Left lung (tissue), 10 donors: ENCODE measurements around the gene HHAT. TPM values are rescaled to one million over a fixed set of nuclear protein-coding genes. Genes with fewer than 3 reads are reported as not detected.
"Not testable (repeated sequence)": the region's sequence is repeated elsewhere in the genome, so short reads cannot be mapped to it uniquely, and the experiment has no call there.

Experiments used
- ATAC-seq: fragments of 200-7000 bp; cut with Tn5 transposase; one replicate; pipeline ENCODE4 v1.9.1; 2020; ENCODE audit warnings: moderate library complexity
- DNase-seq, 4 donors: peaks; one replicate each; pipeline ENCODE4 v3.0.0-alpha.2; 2013 to 2020
- H3K27ac ChIP-seq, 2 donors: fragments of 200-600 bp; sonication (generic) in 1 of 2; one replicate each; pipeline versions ENCODE4 v1.5.0 to v1.8.0; 2020 to 2021
- H3K27me3 ChIP-seq, 2 donors: fragments of 200-600 bp; sonication (generic) in 1 of 2; one replicate each; pipeline versions ENCODE4 v1.5.0 to v1.8.0; 2020 to 2021
- H3K36me3 ChIP-seq, 2 donors: fragments of 200-600 bp; sonication (generic) in 1 of 2; one replicate each; pipeline versions ENCODE4 v1.5.0 to v1.8.0; 2020 to 2021
- H3K4me1 ChIP-seq, 2 donors: fragments of 200-600 bp; one replicate each; pipeline ENCODE4 v1.8.0; 2021
- H3K4me3 ChIP-seq, 2 donors: fragments of 200-600 bp; sonication (generic) in 1 of 2; one replicate each; pipeline versions ENCODE4 v1.5.0 to v1.8.0; 2020 to 2021; ENCODE audit warnings: mild to moderate bottlenecking in 1 of 2
- H3K9me3 ChIP-seq, 2 donors: fragments of 200-600 bp; sonication (generic) in 1 of 2; one replicate each; pipeline versions ENCODE4 v1.5.0 to v1.8.0; 2020 to 2021
- CTCF ChIP-seq, 2 donors: fragments of 200-600 bp; sonication (generic) in 1 of 2; IDR thresholded peaks; one replicate each; pipeline versions ENCODE4 v1.5.0 to v1.8.0; 2021; ENCODE audit warnings: antibody characterized with exemption in 2 of 2
- intact Hi-C, 2 donors: fragments of 100-400 bp; cut with DNase I; formaldehyde crosslinking; loops; one replicate each; pipeline versions ENCODE4 v1.11.2 to v1.14.2; 2022
- polyA plus RNA-seq, 6 donors: library from polyadenylated mRNA; unstranded; fragments of 120-200 nt; gene quantifications; one replicate each; pipeline ENCODE4 v1.2.1, GENCODE V29; 2013; ENCODE audit not compliant: insufficient read length in 6 of 6
- total RNA-seq, 2 donors: library from RNA; stranded (reverse); fragmentation: NEBNext Ultra II Directional; extraction: Animal tissue kit (Norgen Biotek cat#: 25700); gene quantifications; one replicate each; pipeline ENCODE4 v1.2.1, GENCODE V29; 2021
- donor health status: DM: no; HTN: yes; CAD: no.
- donor health status: DM: no; HTN: no; CAD: no.

HHAT gene
- total and polyA plus RNA-seq, 8 donors: 3.4 to 12.3 (median 10.8) TPM

GRCh38 chr1:210418863-210419650 lies 90.4 kb downstream of the HHAT start:
- Histone ChIP-seq H3K9me3 (peaks cover 0 to 6% of the 10 kb centered on the region in 2 donors), H3K27ac (no peak overlapping the region), H3K36me3 (no peaks in the 10 kb centered on the region), H3K27me3 (no peaks in the 10 kb centered on the region), H3K4me1 (no peaks in the 10 kb centered on the region), H3K4me3 (no peak overlapping the region)
- ATAC-seq (no peak), DNase-seq (no peak)
- intact Hi-C loops: no loop called here
- TF ChIP-seq CTCF (IDR thresholded peaks at IDR 0.05): no peak

GRCh38 chr1:210426696-210427095 lies 98.0 kb downstream of the HHAT start:
- H3K27me3 ChIP-seq, ATAC-seq, DNase-seq, H3K4me1 ChIP-seq, H3K36me3 ChIP-seq, H3K9me3 ChIP-seq, H3K27ac ChIP-seq, H3K4me3 ChIP-seq, intact Hi-C loops: not testable (repeated sequence)

- Histone ChIP-seq H3K9me3 (peaks cover 0 to 3% of the 10 kb centered on the region in 2 donors), H3K4me3 (no peak overlapping the region)
- no peak for ATAC-seq
These were observed 100.0 kb downstream of the HHAT start for GRCh38 chr1:210428696-210429095.

GRCh38 chr1:210434223-210434622 lies 105.5 kb downstream of the HHAT start:
- Histone ChIP-seq H3K27ac (no peak overlapping the region), H3K4me1 (no peaks in the 10 kb centered on the region), H3K27me3 (no peaks in the 10 kb centered on the region), H3K4me3 (no peak overlapping the region), H3K9me3 (no peaks in the 10 kb centered on the region), H3K36me3 (no peaks in the 10 kb centered on the region)
- ATAC-seq: no peak
- intact Hi-C loops: no loop called here
- TF ChIP-seq CTCF (IDR thresholded peaks at IDR 0.05): no peak
- no peak for DNase-seq

More at GRCh38 chr1:210428696-210429095, 100.0 kb downstream of the HHAT start:
- Histone ChIP-seq H3K27ac (no peak overlapping the region), H3K36me3 (no peaks in the 10 kb centered on the region), H3K4me1 (no peaks in the 10 kb centered on the region), H3K27me3 (no peaks in the 10 kb centered on the region)
- no peak for DNase-seq
- no peak for TF ChIP-seq CTCF (IDR thresholded peaks at IDR 0.05)
- intact Hi-C loops: no loop called here

GRCh38 chr1:210437111-210437510 lies 108.4 kb downstream of the HHAT start:
- H3K4me3 ChIP-seq: no peak overlapping the region
- ATAC-seq (no peak), DNase-seq (no peak)
- intact Hi-C loops: no loop called here
- TF ChIP-seq CTCF (IDR thresholded peaks at IDR 0.05): no peak
- H3K27ac ChIP-seq: no peak overlapping the region
- no peaks in the 10 kb centered on the region for H3K36me3 ChIP-seq
- no peaks in the 10 kb centered on the region for H3K27me3 ChIP-seq
- no peaks in the 10 kb centered on the region for H3K9me3 ChIP-seq
- no peaks in the 10 kb centered on the region for H3K4me1 ChIP-seq

- no peak for DNase-seq
- no peak overlapping the region for H3K4me3 ChIP-seq
- H3K9me3 ChIP-seq: no peaks in the 10 kb centered on the region
- no peak for TF ChIP-seq CTCF (IDR thresholded peaks at IDR 0.05)
- no peaks in the 10 kb centered on the region for H3K4me1 ChIP-seq
- intact Hi-C loops: no loop called here
- H3K36me3 ChIP-seq: no peaks in the 10 kb centered on the region
- no peaks in the 10 kb centered on the region for H3K27me3 ChIP-seq
- H3K27ac ChIP-seq: no peak overlapping the region
- no peak for ATAC-seq
These were observed 109.1 kb downstream of the HHAT start for GRCh38 chr1:210437781-210438180.
